SK-N-SH treated with all-trans-retinoic acid at 6 μM for 48 hours (cell line): ENCODE results near the gene TMC8.

Source experiments
- BACH2 ChIP-seq: fragments of 250-450 bp; sonication (Bioruptor Pico); IDR thresholded peaks from 2 replicates; pipeline ENCODE4 v1.9.0; 2021; ENCODE audit warnings: mild to moderate bottlenecking, borderline replicate concordance
- PATZ1 ChIP-seq: fragments of 250-450 bp; sonication (Bioruptor Pico); IDR thresholded peaks from 2 replicates; pipeline ENCODE4 v1.8.0; 2020; ENCODE audit warnings: mild to moderate bottlenecking, moderate library complexity, borderline replicate concordance
- ZC3H10 ChIP-seq: fragments of 250-450 bp; sonication (Bioruptor Pico); IDR thresholded peaks from 2 replicates; pipeline ENCODE4 v1.5.1; 2021; ENCODE audit warnings: mild to moderate bottlenecking, moderate library complexity
- ZFP3 ChIP-seq: fragments of 250-450 bp; sonication (Bioruptor Pico); IDR thresholded peaks from 2 replicates; pipeline ENCODE4 v1.5.0; 2020; ENCODE audit warnings: mild to moderate bottlenecking, moderate library complexity
- ZFP30 ChIP-seq: fragments of 450-650 bp; formaldehyde crosslinking; IDR thresholded peaks from 2 replicates; pipeline ENCODE4 v1.5.0; 2022; ENCODE audit warnings: mild to moderate bottlenecking, moderate library complexity
- ZNF565 ChIP-seq: fragments of 450-650 bp; formaldehyde crosslinking; conservative IDR thresholded peaks from 2 replicates; pipeline ENCODE4 v1.5.0; 2020; ENCODE audit warnings: low read depth, mild to moderate bottlenecking, moderate library complexity

- TF ChIP-seq BACH2 (CRISPR knock-in tag), result no peak
- TF ChIP-seq ZFP3 (CRISPR knock-in tag), result no peak
- TF ChIP-seq ZNF565, result no peak
- no peak for TF ChIP-seq ZC3H10
- no peak for TF ChIP-seq ZFP30 (CRISPR knock-in tag)
- no peak for TF ChIP-seq PATZ1 (CRISPR knock-in tag)
Measured at GRCh38 chr17:78179372-78179771, 48.8 kb downstream of the TMC8 start.
